Activated CD8-positive, alpha-beta T cell treated with anti-CD3 and anti-CD28 coated beads, Interleukin-2, amount 10 ng/mL, durations not matched to agents 7 days and 5 days (primary cell): ENCODE data around the gene CCN2. TPM values are rescaled to one million over a fixed set of nuclear protein-coding genes. Genes with fewer than 3 reads are reported as not detected.

ENCODE experiments used
- ATAC-seq: fragments of 150-1000 bp; cut with Tn5 transposase; one replicate; pipeline ENCODE4 v1.10.0; 2021; ENCODE audit warnings: moderate library complexity
- CTCF ChIA-PET: fragments of 350-600 bp; sonication (Branson Sonifier 250); formaldehyde crosslinking; loops from one replicate; lab custom pipeline; 2021; ENCODE audit warnings: antibody characterized with exemption; lab: Charles Lee
- POLR2A ChIA-PET: fragments of 350-600 bp; sonication (Branson Sonifier 250); formaldehyde crosslinking; loops from one replicate; lab custom pipeline; 2021; ENCODE audit warnings: antibody characterized with exemption; lab: Charles Lee
- DNase-seq: peaks from one replicate; pipeline ENCODE4 v3.0.0-alpha.2; 2020
- H3K27ac Mint-ChIP-seq: one replicate; pipeline ENCODE4 v1.8.0; 2021; ENCODE audit warnings: mild to moderate bottlenecking, mixed read lengths
- H3K27me3 Mint-ChIP-seq: one replicate; pipeline ENCODE4 v1.8.0; 2021; ENCODE audit warnings: low read depth, mixed read lengths
- H3K36me3 Mint-ChIP-seq: one replicate; pipeline ENCODE4 v1.8.0; 2021; ENCODE audit warnings: low read depth, mixed read lengths
- H3K4me1 Mint-ChIP-seq: one replicate; pipeline ENCODE4 v1.8.0; 2021; ENCODE audit warnings: low read depth, mixed read lengths
- H3K4me3 Mint-ChIP-seq: one replicate; pipeline ENCODE4 v1.8.0; 2021; ENCODE audit warnings: mild to moderate bottlenecking, mixed read lengths
- H3K9me3 Mint-ChIP-seq: one replicate; pipeline ENCODE4 v1.8.0; 2022; ENCODE audit warnings: mixed read lengths; ENCODE audit not compliant: insufficient read depth
- total RNA-seq, 2 experiments: library from RNA; stranded (reverse); gene quantifications; one replicate each; pipeline ENCODE4 v1.2.3, GENCODE V29; 2021

CCN2 gene
- total RNA-seq, 2 experiments from 2014 or later = not detected

DNA sequence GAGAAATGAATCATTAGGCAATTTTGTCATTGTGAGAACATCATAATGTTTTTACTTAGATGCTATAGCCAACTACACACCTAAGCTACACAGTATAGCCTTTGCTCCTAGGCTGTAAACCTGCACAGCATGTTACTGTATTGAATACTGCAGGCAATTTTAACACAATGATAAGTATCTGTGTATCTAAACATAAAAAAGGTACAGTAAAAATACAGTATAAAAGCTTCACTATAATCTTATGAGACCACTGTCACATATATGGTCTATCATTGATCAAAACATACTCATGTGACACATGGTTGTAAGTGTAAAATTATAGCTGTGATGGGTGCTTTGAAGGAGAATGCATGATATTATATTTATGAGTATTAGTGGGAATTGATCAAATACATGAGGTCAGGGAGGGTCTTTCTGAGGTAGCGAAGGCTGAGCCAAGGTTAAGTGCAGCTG, 29.2 kb upstream of the CCN2 start:
- Mint-ChIP-seq H3K4me3 (no peak overlapping the region), H3K36me3 (no peaks in the 10 kb centered on the region), H3K9me3 (no peaks in the 10 kb centered on the region), H3K4me1 (no peaks in the 10 kb centered on the region), H3K27me3 (no peaks in the 10 kb centered on the region), H3K27ac (no peak overlapping the region)
- CTCF ChIA-PET = no interaction called here
- POLR2A ChIA-PET = no interaction called here
- DNase-seq (no peak), ATAC-seq (no peak)

DNA sequence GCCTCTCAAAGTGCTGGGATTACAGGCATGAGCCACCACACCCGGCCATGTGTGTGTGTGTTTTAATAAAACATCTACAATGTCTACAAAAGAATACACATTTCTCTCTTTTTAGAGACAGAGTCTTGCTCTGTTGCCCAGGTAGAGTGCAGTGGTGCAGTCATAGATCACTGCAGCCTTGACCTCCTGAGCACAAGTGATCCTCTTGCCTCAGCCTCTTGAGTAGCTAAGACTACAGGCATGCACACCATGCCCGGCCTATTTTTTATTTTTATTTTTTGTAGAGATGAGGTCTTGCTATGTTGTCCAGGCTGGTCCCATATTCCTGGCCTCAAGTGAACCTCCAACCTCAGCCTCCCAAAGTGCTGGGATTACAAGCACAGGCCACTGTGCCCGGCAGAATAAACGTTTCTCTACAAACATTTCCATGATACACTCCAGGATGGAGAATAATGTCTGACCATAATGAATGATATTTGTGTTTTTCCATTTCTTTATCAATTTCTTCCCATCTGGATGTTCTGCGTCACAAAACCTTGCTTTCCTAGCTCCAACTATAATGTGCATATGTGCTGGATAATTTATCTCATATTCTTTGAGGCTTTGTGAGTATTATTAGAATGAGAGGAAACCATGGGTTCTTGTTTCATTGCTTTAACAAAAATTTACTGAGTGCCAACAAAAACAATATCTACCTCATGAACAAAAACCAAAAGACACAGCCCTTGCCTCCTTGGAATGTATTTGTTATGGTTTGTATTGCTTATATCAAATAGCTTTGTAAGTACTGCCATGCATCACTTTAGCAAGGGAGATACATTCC, 28.6 kb upstream of the CCN2 start:
- H3K9me3 Mint-ChIP-seq = no peaks in the 10 kb centered on the region
- CTCF ChIA-PET = no interaction called here
- DNase-seq (no peak), ATAC-seq (no peak)
- no peaks in the 10 kb centered on the region for H3K36me3 Mint-ChIP-seq
- no peaks in the 10 kb centered on the region for H3K27me3 Mint-ChIP-seq
- H3K4me3 Mint-ChIP-seq = no peak overlapping the region
- POLR2A ChIA-PET = no interaction called here
- no peak overlapping the region for H3K27ac Mint-ChIP-seq
- no peaks in the 10 kb centered on the region for H3K4me1 Mint-ChIP-seq

DNA sequence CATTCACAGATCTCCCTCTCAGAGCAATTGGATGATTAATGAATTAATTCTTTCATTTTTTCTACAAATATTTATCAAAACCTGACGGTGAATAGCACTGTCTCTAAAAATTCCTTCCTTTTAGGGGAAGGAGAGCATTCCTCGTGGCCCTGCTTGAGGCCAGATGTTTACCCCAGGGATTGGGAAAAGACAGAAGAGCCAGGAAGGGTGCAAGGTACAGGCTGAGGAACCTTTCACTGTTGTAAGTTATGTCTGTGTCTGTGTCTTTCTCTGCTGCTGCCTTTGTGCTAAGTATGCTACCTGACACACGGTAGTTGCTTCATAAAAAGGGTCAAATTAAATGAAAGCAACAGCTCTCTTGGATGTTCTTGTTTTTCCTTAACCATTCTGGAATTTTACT, 27.4 kb upstream of the CCN2 start:
- H3K27me3 Mint-ChIP-seq = no peaks in the 10 kb centered on the region

DNA sequence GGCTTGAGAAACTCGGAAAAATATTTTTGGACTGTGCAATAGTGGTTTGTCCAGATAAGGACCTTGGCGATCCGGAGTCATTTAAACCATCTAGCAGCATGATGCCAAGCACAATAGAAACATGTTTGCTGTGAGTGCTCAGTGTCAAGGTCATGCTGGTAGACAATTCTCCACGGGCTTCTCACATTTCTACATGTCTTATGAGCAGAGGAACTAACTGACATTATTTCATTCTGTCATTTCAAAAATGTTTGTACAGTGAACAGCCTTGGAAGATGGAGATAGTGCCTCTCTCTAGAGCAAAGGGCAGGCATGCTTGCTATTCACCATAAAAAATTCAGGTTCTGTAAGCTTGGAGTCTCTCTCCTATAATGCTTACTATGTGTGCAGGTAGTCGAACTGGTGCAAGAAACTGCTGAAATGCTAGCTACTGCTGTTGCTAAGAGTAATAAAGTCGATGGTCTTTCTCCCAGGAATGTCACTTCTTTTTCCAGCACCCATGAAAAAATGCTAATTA, 25.4 kb upstream of the CCN2 start:
- no peaks in the 10 kb centered on the region for H3K9me3 Mint-ChIP-seq
- no peak overlapping the region for H3K4me3 Mint-ChIP-seq
- no peak overlapping the region for H3K27ac Mint-ChIP-seq
- DNase-seq = no peak
- ChIA-PET POLR2A (no interaction called here), CTCF (interaction anchor here (0.8 kb wide), 1 partner anchor 53 kb away, joined by 3 read pairs; no protein-coding TSS in a partner anchor)
- no peak for ATAC-seq
- no peaks in the 10 kb centered on the region for H3K36me3 Mint-ChIP-seq
- peaks cover 2% of the 10 kb centered on the region for H3K27me3 Mint-ChIP-seq
- no peaks in the 10 kb centered on the region for H3K4me1 Mint-ChIP-seq

More for the DNA sequence above, 27.4 kb upstream of the CCN2 start:
- H3K4me3 Mint-ChIP-seq = no peak overlapping the region
- POLR2A ChIA-PET = no interaction called here
- no peak for ATAC-seq
- no peaks in the 10 kb centered on the region for H3K9me3 Mint-ChIP-seq
- H3K36me3 Mint-ChIP-seq = no peaks in the 10 kb centered on the region
- CTCF ChIA-PET = no interaction called here
- no peak for DNase-seq
- no peaks in the 10 kb centered on the region for H3K4me1 Mint-ChIP-seq
- H3K27ac Mint-ChIP-seq = no peak overlapping the region

DNA sequence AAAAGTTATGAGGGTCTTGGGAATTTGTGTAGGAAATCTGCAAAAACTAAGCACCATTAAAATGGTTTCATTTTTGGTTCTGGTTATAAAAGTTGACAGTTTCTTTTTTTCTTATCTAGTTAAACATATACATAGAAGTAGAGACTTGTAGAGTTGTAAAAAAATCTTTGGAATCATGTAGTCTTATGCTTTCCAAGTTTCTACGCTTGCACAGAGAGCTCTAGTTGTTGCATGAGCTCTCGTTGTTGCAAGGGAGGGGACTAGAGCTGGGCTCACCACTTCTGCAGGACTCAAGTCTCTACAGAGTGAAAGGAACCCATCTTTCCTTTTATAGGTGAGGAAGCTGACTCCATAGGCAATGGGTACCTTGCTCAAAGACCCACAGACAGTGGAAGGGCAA, 21.6 kb upstream of the CCN2 start:
- Mint-ChIP-seq H3K27ac (no peak overlapping the region), H3K9me3 (no peaks in the 10 kb centered on the region), H3K36me3 (no peaks in the 10 kb centered on the region), H3K4me1 (no peaks in the 10 kb centered on the region), H3K27me3 (peaks cover 2% of the 10 kb centered on the region), H3K4me3 (no peak overlapping the region)
- ChIA-PET POLR2A (interaction anchor here (0.6 kb wide), 1 partner anchor 91 kb away, joined by 3 read pairs; no protein-coding TSS in a partner anchor), CTCF (no interaction called here)
- DNase-seq (no peak), ATAC-seq (no peak)

DNA sequence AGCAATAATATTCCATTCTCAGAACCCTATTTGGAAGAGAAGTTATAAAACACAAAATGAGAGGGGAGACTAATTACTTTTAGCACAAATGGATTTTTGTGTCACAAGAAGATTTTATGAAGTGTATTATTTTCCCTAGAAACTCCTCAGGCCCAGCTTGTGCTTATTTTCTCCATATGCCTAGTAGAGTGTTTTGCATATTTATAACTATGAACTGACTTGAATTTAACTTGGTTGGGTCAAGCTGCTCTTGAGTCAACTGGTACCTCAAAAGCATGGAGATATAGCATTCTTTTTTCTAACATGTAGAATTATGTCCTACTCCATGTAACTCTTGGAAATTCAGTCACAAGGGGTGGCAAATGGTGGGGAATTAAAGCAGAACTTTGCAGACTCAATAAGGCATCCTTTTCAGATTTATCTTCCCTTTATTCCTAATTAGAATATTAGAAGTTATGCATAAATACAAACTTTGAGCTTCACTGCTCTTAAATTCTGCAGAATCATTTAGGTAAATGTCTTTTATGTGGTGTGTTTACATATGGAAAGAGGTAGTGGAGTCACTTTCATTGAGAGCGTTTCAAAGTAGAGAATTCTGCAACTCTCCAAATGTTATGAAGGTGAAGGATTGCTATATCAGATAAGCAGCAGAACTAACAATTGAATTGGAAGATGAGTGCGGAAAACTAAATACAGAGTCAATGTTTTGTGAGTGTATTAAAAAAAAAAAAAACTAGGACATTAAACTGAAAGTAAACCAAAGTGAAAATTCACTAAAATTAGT, 19.1 kb upstream of the CCN2 start:
- no peaks in the 10 kb centered on the region for H3K4me1 Mint-ChIP-seq
- H3K27me3 Mint-ChIP-seq = peaks cover 2% of the 10 kb centered on the region
- ATAC-seq (no peak), DNase-seq (no peak)
- no peak overlapping the region for H3K4me3 Mint-ChIP-seq
- ChIA-PET POLR2A (no interaction called here), CTCF (interaction anchor here (1.2 kb wide), 1 partner anchor 53 kb away, joined by 3 read pairs; no protein-coding TSS in a partner anchor)
- no peaks in the 10 kb centered on the region for H3K36me3 Mint-ChIP-seq
- no peaks in the 10 kb centered on the region for H3K9me3 Mint-ChIP-seq
- H3K27ac Mint-ChIP-seq = no peak overlapping the region

DNA sequence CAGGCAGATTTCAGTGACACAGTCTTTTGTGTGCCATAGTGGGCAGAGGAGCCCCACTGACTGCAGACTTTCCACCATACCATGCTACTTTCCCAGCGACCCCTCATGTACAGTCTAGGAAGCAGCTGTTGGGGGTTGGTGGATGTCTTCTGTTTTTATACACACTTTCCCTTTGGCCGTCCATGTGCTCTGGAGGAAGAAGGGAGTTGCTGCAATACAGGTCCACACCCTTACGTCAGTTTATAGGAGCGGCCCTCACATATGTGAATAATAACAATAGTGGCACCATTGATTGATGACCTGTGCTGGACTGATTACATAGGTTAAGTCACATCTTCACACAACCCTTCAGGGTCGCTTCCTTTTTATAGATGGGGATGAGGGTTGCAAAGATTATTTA, 17.5 kb upstream of the CCN2 start:
- no peaks in the 10 kb centered on the region for H3K9me3 Mint-ChIP-seq
- DNase-seq (no peak), ATAC-seq (no peak)
- POLR2A ChIA-PET = no interaction called here
- H3K27me3 Mint-ChIP-seq = peaks cover 2% of the 10 kb centered on the region
- no peak overlapping the region for H3K4me3 Mint-ChIP-seq
- H3K36me3 Mint-ChIP-seq = no peaks in the 10 kb centered on the region
- CTCF ChIA-PET = no interaction called here
- no peaks in the 10 kb centered on the region for H3K4me1 Mint-ChIP-seq
- no peak overlapping the region for H3K27ac Mint-ChIP-seq

DNA sequence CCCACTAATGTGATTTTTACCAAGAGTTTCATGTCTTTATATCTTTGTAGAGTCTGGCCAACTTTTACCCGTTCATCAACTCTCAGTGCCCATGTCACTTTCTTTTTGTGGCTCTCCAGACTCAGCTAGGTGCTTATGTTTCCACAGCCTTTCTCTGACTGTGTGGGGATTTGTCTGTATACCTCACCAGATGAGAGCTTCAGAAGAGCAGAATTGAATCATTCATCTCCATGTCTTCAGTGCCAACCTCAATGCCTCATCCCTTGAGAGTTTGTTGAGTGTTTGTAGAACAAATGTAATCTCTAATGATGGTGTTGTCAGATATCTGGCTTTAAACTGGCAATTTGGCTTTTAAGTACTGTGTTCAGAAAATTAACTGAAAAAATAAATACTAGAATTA, 16.8 kb upstream of the CCN2 start:
- Mint-ChIP-seq H3K4me1 (no peaks in the 10 kb centered on the region), H3K27ac (no peak overlapping the region), H3K36me3 (no peaks in the 10 kb centered on the region), H3K9me3 (no peaks in the 10 kb centered on the region), H3K4me3 (no peak overlapping the region), H3K27me3 (no peaks in the 10 kb centered on the region)
- POLR2A ChIA-PET = no interaction called here
- ATAC-seq (no peak), DNase-seq (no peak)
- CTCF ChIA-PET = no interaction called here

DNA sequence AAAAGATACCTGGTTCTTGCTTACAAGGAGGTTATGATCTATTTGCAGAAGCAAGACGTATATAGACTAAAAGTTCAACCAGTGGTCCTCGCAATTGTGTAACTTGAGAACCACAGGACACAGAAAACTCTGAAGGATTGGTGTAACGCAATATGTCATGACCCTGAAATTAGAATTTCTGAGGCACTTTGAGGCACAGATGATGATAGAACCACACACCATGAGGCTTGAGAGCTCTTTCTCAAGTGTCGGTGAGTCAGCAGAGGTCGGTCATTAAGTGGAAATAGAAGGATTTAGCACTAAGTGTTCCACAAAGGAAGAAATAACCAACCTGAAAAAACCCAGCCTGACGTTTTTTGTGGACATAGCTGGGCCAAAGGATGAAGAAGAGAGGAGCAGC, 15.3 kb upstream of the CCN2 start:
- DNase-seq (no peak), ATAC-seq (no peak)
- no peaks in the 10 kb centered on the region for H3K4me1 Mint-ChIP-seq
- ChIA-PET CTCF (no interaction called here), POLR2A (no interaction called here)
- H3K27me3 Mint-ChIP-seq = no peaks in the 10 kb centered on the region
- no peaks in the 10 kb centered on the region for H3K36me3 Mint-ChIP-seq
- H3K27ac Mint-ChIP-seq = no peak overlapping the region
- H3K4me3 Mint-ChIP-seq = no peak overlapping the region
- H3K9me3 Mint-ChIP-seq = no peaks in the 10 kb centered on the region

DNA sequence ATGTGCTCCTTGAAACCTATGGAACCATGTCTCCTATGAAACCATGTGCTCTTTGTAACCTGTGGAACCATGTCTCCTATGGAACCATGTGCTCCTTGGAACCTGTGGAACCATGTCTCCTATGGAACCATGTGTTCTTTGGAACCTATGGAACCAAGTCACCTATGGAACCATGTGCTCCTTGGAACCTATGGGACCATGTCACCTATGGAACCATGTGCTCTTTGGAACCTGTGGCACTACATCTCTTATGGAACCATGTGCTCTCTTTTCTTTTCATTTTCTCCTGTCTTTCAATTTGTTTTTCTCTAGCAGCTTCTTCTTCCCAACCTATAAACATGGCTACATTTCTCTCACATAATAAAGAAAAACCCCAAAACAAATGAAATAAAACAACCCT, 11.9 kb upstream of the CCN2 start:
- ATAC-seq (no peak), DNase-seq (no peak)
- POLR2A ChIA-PET = no interaction called here
- H3K27ac Mint-ChIP-seq = no peak overlapping the region
- H3K4me3 Mint-ChIP-seq = no peak overlapping the region
- CTCF ChIA-PET = no interaction called here
- H3K4me1 Mint-ChIP-seq = no peaks in the 10 kb centered on the region
- no peaks in the 10 kb centered on the region for H3K27me3 Mint-ChIP-seq
- H3K36me3 Mint-ChIP-seq = no peaks in the 10 kb centered on the region
- no peaks in the 10 kb centered on the region for H3K9me3 Mint-ChIP-seq

DNA sequence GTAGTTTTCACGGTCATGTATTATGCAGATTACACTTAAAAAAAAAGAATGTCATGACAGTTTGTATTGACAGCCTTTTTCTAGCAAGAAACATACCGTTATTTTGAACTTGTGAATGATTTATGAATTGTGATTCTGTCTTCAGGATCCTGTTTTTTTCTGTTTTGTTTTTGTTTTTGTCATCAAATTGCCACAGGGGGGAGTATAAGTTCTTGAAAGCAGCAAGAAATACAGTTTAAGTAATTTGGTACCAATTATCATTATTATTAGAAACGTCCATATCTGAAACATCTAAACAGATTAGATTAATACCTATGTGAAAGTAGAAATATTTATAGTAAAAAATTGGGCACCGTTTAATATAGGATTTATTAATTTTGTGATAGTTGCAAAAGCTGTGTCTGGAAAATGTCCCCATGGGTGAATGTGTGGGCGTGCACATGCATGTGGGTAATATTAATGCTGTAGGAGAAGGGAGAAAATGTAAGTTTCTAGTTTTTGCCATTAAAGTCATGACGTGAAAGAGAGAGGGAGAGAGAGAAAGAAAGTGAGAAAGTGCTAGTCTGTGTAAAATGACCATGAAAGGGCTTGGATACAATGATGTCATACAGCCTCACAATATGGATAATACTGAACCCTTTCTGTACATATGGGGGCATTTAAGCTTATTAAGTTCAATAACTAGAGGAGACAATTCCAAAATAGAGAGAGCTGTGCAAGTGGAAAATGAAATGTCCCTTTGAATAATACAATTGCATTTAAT, 9.4 kb upstream of the CCN2 start:
- no peak overlapping the region for H3K4me3 Mint-ChIP-seq
- H3K9me3 Mint-ChIP-seq = no peaks in the 10 kb centered on the region
- ATAC-seq = no peak
- H3K36me3 Mint-ChIP-seq = no peaks in the 10 kb centered on the region
- H3K27me3 Mint-ChIP-seq = peaks cover 1% of the 10 kb centered on the region
- ChIA-PET CTCF (interaction anchor here (0.9 kb wide), 1 partner anchor 11 kb away, joined by 3 read pairs; no protein-coding TSS in a partner anchor), POLR2A (no interaction called here)
- no peak overlapping the region for H3K27ac Mint-ChIP-seq
- DNase-seq = no peak
- H3K4me1 Mint-ChIP-seq = no peaks in the 10 kb centered on the region
